GM21723 (cell line): Measurements from ENCODE around the gene COL11A2.

ENCODE experiments used
- ATAC-seq: cut with Tn5 transposase; IDR thresholded peaks from one replicate; pipeline ENCODE4 v1.9.1; 2021; ENCODE audit warnings: mild to moderate bottlenecking, moderate library complexity; ENCODE audit not compliant: unreplicated experiment

Gene COL11A2

GRCh38 chr6:33172688-33173534 is 19.4 kb downstream of the COL11A2 start:
- no peak for ATAC-seq

GRCh38 chr6:33171880-33172687 is 20.2 kb downstream of the COL11A2 start:
- ATAC-seq = no peak

- no peak for ATAC-seq
Measured at GRCh38 chr6:33171016-33171879, 21.0 kb downstream of the COL11A2 start.

- ATAC-seq = no peak
Measured at GRCh38 chr6:33170176-33171015, 21.9 kb downstream of the COL11A2 start.

DNA sequence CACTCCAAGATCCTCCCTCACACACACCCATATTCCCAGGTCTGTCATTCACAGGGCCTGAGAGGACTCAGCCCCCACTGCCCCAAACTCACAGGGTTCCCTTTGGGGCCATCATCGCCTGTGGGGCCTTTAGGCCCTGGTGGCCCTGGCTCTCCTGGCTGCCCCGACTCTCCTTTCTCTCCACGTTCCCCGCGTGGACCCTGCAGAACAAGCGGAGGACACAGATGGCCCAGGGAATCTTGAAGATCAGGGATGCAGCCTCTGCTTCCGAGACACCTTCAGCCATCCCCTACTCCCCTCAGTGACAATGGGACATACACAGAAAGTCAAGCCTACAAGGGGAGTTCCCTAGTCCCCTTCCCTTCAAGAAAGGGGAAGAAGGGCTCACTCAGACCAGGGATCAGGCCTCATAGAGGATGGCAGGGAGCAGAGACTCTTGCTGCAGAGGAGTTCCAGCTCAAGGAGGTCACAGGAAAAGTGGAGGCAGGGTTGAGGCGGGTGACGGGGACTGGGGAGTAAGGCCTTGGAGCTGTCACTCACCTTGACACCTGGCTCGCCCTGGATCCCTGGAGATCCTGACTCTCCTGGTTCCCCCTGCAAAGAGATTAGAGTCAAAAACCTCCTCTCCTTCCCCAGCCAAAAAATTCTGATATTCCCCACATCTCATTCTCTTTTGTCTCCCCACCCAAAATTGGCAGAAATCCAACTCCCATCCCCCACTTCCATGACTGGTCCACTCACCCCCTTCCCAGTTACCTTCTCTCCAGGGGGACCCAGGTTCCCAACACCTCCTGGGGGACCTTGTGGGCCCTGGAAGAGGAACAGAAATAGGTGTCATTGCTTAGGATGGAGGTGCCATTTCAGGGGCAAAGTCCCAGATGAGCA is 22.7 kb downstream of the COL11A2 start:
- ATAC-seq = no peak

DNA sequence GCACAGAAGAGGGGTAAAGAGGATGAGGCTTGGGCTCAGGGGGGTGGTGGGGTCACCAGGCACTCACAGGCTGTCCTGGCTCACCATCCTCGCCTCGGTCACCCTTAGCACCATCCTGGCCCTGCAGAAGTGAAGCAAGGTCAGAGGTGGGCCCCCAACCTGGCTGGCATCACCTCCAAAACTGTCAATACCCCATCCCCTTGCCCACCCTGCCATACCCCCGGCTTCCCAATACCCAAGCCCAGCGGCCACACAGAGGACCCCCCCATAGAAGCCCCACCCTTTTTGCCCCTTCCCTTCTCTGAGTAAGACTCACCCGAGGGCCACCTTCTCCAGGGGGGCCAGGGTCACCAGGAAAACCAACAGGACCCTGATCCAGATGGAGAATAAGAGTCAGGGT is 23.6 kb downstream of the COL11A2 start:
- ATAC-seq = no peak

GRCh38 chr6:33168284-33168601 is 24.0 kb downstream of the COL11A2 start:
- ATAC-seq = no peak

GRCh38 chr6:33167374-33168283 is 24.6 kb downstream of the COL11A2 start:
- no peak for ATAC-seq

GRCh38 chr6:33166811-33167210 is 25.5 kb downstream of the COL11A2 start:
- ATAC-seq = no peak

- no peak for ATAC-seq
Measured at GRCh38 chr6:33166363-33166762, 25.9 kb downstream of the COL11A2 start.

- ATAC-seq = no peak
Measured at GRCh38 chr6:33165581-33166258, 26.5 kb downstream of the COL11A2 start.

- ATAC-seq = no peak
Measured at GRCh38 chr6:33164665-33165373, 27.4 kb downstream of the COL11A2 start.

DNA sequence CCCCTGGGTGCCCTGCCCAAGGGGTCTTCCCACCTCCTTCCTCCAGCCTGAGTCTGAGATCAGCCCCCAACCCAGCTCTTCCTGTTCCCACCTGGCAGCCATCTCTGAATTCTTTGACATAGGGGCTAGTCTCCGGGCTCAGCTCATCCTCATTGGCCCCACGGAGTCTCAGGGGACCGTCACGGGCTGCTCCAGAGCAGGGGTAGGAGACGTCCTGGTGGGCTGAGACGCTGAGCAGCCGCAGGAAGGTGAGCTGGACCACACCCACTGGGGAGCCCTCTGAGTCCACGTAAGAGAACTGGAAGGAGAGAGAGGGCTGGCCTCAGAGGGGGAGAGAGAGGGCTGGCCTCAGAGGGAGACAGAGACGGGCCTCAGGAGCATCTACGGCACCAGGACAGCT is 28.1 kb downstream of the COL11A2 start:
- ATAC-seq = no peak

GRCh38 chr6:33163540-33163939 is 28.7 kb downstream of the COL11A2 start:
- no peak for ATAC-seq

DNA sequence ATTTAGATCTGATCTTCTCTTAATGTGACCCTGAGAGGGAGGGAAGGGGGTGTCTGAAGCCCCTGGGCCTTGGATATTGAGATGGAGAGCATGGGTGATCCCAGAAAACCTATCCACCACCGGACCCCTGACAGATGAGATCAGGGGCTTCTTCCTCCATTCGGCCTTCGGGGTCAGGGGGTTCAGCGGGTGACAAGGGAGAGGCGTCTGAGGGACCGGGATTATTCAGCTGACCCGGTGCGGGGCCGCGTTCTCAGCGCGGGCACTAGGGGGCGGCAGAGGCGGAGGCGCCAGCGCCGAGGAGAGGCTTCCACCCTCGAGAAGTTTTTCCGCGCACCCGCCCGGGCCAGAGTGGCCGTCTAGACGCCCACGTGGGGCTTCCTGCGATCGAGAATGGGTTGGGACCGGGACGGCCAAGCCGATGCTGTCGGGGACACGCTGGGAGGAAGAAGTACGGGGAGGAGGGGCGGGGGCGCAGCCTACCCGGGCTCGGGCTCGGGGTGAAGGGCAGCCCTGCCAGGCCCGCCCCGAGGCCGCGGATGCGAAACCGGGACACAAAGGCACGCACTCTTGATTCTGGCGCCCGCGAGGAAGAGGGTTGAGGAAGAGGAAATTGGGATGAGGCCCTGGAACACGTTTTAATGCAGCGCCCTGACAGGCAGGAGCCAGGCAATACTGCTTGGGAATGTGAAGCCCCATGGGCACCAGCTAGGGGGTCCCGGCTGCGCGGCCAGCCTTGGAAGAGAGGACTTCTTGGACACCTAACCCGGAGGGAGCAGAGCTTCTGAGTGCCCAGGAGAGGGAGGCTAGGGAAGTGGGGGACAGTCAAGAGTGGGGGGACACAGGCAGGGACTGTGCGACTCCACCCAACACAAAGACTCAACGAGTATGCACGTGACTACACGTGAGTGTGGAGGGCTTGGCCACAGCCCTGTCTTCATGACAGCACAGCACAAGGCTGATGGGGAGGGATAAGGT is 30.6 kb downstream of the COL11A2 start:
- peak; percentile 76 for ATAC-seq

DNA sequence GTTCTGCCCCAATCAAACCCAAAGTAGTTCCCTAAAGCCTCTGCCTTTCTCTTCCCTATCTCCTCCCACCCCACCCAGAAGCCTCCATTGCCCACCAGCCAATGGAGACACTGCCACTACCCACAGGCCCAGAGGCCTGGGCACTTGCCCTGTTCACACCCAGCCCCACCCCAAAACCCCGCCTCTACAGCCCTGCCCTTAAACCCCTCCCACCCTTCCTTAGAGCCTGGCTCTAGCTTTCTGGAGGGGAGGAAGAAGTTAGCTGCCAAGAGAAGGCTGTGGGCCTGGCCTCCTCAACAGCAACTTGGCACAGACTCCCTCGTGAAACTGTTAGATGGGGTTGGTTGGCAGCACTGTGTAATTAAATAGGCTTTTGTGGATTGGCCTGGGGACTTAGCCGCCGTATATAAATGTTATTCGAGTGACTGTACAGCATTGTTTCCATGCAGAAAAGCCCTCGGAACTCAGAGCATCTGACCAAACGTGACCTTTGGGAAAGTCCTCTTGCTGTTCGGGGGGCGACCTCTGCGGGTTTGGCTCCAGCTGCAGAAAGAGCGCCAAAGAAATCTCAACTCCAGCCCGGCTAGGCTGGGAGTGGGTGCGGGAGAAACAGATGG is 31.4 kb downstream of the COL11A2 start:
- ATAC-seq = no peak
